Suprapubic skin (tissue), 4 donors: Measurements from ENCODE around the gene DNAH9.

Source experiments
- CTCF ChIP-seq, 2 donors: fragments of 200-600 bp in 1 of 2; fragments of 450-650 bp in 1 of 2; sonication (generic) in 1 of 2; IDR thresholded peaks; one replicate each; pipeline ENCODE4 v1.5.1; 2016 to 2019; ENCODE audit warnings: antibody characterized with exemption in 2 of 2, mild to moderate bottlenecking in 1 of 2, moderate library complexity in 1 of 2
- POLR2A ChIP-seq, 2 donors: fragments of 450-650 bp; IDR thresholded peaks; one replicate each; pipeline ENCODE4 v1.6.1; 2017; ENCODE audit warnings: antibody characterized with exemption in 2 of 2, mild to moderate bottlenecking in 2 of 2, moderate library complexity in 2 of 2
- POLR2AphosphoS5 ChIP-seq, 3 donors: sonication (generic); formaldehyde crosslinking; IDR thresholded peaks; one replicate each; pipeline ENCODE4 v1.6.1; 2017; ENCODE audit warnings: antibody characterized with exemption in 3 of 3

GRCh38 chr17:11807606-11808005, 209.3 kb downstream of the DNAH9 start:
- TF ChIP-seq CTCF (IDR thresholded peaks at IDR 0.05) (no peak), POLR2A (IDR thresholded peaks at IDR 0.05) (no peak), POLR2AphosphoS5 (IDR thresholded peaks at IDR 0.05) (no peak)
